ENCODE results near the gene NEUROD2.

The NEUROD2 gene

DNA sequence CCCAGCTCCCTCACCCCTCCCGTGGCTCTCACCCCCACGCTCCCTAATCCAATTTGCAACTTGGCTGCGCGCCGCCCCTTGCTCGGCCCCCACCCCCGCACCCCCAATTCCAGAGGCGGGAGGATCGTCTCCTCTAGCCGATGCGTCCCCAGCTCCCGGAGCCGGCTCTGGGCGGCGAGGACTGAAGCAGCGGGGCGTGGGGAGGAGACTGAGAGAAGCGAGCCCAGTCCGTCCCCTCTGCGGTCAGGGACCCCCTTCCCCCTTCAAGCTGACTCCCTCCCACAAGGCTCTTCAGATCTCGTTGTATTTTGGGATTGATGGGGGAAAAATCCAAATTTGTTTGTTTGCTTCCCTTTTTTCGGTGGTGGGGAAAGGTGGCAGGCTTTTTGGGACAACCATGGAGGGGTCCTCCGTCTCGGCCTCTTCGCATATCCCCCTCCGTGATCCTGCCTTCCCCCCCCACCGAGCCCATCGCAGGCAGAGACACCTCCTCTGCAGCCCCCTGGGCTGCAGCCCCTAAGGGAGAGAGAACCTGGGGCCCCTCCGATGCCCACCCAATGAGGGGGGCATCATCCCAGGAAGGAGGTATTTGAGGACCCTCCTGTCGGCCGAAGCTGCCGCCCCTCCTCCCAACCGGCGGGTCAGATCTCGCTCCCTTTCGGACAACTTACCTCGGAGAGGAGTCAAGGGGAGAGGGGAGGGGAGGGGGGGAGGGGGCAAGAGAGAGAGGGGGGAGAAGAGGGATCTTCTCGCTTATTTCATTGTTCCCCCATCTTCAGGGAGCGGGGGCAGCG, 466 bp downstream of the NEUROD2 start:
- H3K9ac ChIP-seq (ENCODE audit: low read length), result no peak overlapping the region
- H3K4me3 ChIP-seq (ENCODE audit: low read depth, low read length), result peak overlapping the region; percentile 53
- peaks cover 100% of the 10 kb centered on the region for H3K27me3 ChIP-seq (ENCODE audit: control insufficient read depth, insufficient read depth, low read length)
- no peaks in the 10 kb centered on the region for H3K9me3 ChIP-seq (ENCODE audit: control insufficient read depth, insufficient read depth, low read depth, low read length)
- H3K4me1 ChIP-seq (ENCODE audit: control insufficient read depth, insufficient read depth, low read length), result peaks cover 17% of the 10 kb centered on the region
- H3K36me3 ChIP-seq (ENCODE audit: control insufficient read depth, insufficient read depth, low read length), result no peaks in the 10 kb centered on the region
- H3K27ac ChIP-seq (ENCODE audit: low read depth, low read length), result no peak overlapping the region

- H3K4me1 ChIP-seq (ENCODE audit: control insufficient read depth, insufficient read depth, low read length), result peaks cover 24% of the 10 kb centered on the region
- peak overlapping the region; percentile 53 for H3K4me3 ChIP-seq (ENCODE audit: low read depth, low read length)
- H3K36me3 ChIP-seq (ENCODE audit: control insufficient read depth, insufficient read depth, low read length), result no peaks in the 10 kb centered on the region
- H3K9me3 ChIP-seq (ENCODE audit: control insufficient read depth, insufficient read depth, low read depth, low read length), result no peaks in the 10 kb centered on the region
- H3K27ac ChIP-seq (ENCODE audit: low read depth, low read length), result no peak overlapping the region
- H3K9ac ChIP-seq (ENCODE audit: low read length), result no peak overlapping the region
- H3K27me3 ChIP-seq (ENCODE audit: control insufficient read depth, insufficient read depth, low read length), result peaks cover 100% of the 10 kb centered on the region
Observed at GRCh38 chr17:39606434-39607056, 1.2 kb downstream of the NEUROD2 start.

DNA sequence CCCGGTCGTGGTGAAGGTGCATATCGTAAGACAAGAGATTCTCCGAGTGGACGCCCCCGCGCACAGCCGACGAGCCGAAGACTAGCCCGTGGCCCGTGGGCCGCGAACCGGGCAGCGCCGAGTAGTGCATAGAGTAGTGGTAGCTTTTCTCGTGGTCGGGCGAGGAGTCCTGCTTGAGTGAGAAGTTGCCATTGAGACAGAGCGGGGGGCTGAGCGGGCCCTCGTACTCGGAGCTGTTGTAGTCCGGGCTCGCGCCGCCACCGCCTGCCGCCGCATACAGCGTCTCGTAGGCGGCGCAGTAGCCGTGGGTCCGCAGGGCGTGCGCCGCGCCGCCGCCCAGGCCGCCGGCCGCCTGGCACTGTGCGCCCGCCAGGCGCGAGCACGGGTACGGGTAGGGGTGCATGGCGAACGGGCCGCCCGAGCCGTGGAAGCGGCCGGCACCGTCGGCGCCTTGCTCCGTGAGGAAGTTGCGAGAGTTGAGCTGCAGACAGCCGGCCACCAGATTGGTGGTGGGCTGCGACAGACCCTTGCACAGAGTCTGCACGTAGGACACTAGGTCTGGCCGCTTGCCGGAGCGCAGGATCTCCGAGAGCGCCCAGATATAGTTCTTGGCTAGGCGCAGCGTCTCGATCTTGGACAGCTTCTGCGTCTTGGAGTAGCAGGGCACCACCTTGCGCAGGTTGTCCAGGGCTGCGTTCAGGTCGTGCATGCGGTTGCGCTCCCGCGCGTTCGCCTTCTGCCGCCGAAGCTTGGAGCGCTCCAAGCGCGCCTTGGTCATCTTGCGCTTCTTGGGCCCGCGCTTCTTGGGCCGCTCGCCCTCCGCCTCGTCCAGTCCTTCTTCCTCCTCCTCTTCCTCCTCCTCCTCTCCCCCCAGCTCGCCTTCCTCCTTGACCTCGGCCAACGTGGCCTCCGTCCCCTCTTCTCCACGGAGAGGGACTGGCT, 2.0 kb downstream of the NEUROD2 start:
- H3K4me1 ChIP-seq (ENCODE audit: control insufficient read depth, insufficient read depth, low read length), result peaks cover 32% of the 10 kb centered on the region
- H3K36me3 ChIP-seq (ENCODE audit: control insufficient read depth, insufficient read depth, low read length), result no peaks in the 10 kb centered on the region
- no peaks in the 10 kb centered on the region for H3K9me3 ChIP-seq (ENCODE audit: control insufficient read depth, insufficient read depth, low read depth, low read length)
- H3K27me3 ChIP-seq (ENCODE audit: control insufficient read depth, insufficient read depth, low read length), result peaks cover 100% of the 10 kb centered on the region
- H3K27ac ChIP-seq (ENCODE audit: low read depth, low read length), result no peak overlapping the region
- no peak overlapping the region for H3K9ac ChIP-seq (ENCODE audit: low read length)
- peak overlapping the region; percentile 53 for H3K4me3 ChIP-seq (ENCODE audit: low read depth, low read length)

- Histone ChIP-seq H3K27me3 (ENCODE audit: control insufficient read depth, insufficient read depth, low read length) (peaks cover 100% of the 10 kb centered on the region), H3K9me3 (ENCODE audit: control insufficient read depth, insufficient read depth, low read depth, low read length) (no peaks in the 10 kb centered on the region)
Observed at GRCh38 chr17:39604911-39605491, 2.7 kb downstream of the NEUROD2 start.

DNA sequence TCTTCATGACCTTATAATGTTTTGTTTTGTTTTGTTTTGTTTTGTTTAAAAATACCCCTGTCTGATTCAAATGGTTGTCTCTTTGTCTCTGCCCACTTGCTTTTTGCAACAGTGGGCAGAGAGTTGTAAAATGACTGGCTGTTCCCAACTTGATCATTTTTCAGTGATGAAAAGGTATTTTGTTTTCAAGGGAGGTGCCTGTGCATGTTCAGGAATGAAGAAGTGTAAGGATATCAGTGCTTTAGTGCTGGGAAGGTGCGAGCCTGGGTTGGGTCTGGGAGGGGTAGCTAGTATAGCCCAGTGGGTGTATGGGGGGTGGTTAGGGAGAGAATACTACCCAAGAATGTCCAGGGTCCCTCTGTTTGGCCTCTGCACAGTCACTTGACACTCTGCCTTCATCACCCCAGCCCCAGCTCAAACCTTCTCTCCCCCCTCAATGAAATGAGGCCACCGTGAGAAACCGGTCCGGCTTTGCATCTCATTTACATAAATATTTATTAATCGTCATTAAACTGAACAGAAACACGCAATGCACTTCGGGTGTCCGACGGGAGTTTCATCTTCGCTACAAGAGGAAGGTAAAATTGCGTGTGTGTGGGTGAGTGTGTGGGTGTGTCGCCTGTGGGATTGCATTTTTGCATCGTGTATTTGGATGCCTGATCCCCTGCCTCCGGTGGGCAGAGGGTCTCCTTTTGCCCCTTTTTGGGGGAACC, 4.3 kb downstream of the NEUROD2 start:
- Histone ChIP-seq H3K27me3 (ENCODE audit: control insufficient read depth, insufficient read depth, low read length) (peaks cover 100% of the 10 kb centered on the region), H3K4me3 (ENCODE audit: low read depth, low read length) (peak overlapping the region; percentile 24), H3K9ac (ENCODE audit: low read length) (no peak overlapping the region)

More at GRCh38 chr17:39604911-39605491, 2.7 kb downstream of the NEUROD2 start:
- no peak overlapping the region for H3K9ac ChIP-seq (ENCODE audit: low read length)
- no peak overlapping the region for H3K27ac ChIP-seq (ENCODE audit: low read depth, low read length)
- peak overlapping the region; percentile 53 for H3K4me3 ChIP-seq (ENCODE audit: low read depth, low read length)
- H3K36me3 ChIP-seq (ENCODE audit: control insufficient read depth, insufficient read depth, low read length), result no peaks in the 10 kb centered on the region
- H3K4me1 ChIP-seq (ENCODE audit: control insufficient read depth, insufficient read depth, low read length), result peaks cover 35% of the 10 kb centered on the region

GRCh38 chr17:39602533-39603303, 5.0 kb downstream of the NEUROD2 start:
- peaks cover 42% of the 10 kb centered on the region for H3K4me1 ChIP-seq (ENCODE audit: control insufficient read depth, insufficient read depth, low read length)
- no peak overlapping the region for H3K9ac ChIP-seq (ENCODE audit: low read length)
- H3K9me3 ChIP-seq (ENCODE audit: control insufficient read depth, insufficient read depth, low read depth, low read length), result no peaks in the 10 kb centered on the region
- no peak overlapping the region for H3K4me3 ChIP-seq (ENCODE audit: low read depth, low read length)
- H3K27ac ChIP-seq (ENCODE audit: low read depth, low read length), result no peak overlapping the region
- H3K27me3 ChIP-seq (ENCODE audit: control insufficient read depth, insufficient read depth, low read length), result peaks cover 100% of the 10 kb centered on the region
- no peaks in the 10 kb centered on the region for H3K36me3 ChIP-seq (ENCODE audit: control insufficient read depth, insufficient read depth, low read length)

More for the DNA sequence above, 4.3 kb downstream of the NEUROD2 start:
- H3K4me1 ChIP-seq (ENCODE audit: control insufficient read depth, insufficient read depth, low read length), result peaks cover 42% of the 10 kb centered on the region
- no peaks in the 10 kb centered on the region for H3K9me3 ChIP-seq (ENCODE audit: control insufficient read depth, insufficient read depth, low read depth, low read length)
- H3K27ac ChIP-seq (ENCODE audit: low read depth, low read length), result no peak overlapping the region
- no peaks in the 10 kb centered on the region for H3K36me3 ChIP-seq (ENCODE audit: control insufficient read depth, insufficient read depth, low read length)

DNA sequence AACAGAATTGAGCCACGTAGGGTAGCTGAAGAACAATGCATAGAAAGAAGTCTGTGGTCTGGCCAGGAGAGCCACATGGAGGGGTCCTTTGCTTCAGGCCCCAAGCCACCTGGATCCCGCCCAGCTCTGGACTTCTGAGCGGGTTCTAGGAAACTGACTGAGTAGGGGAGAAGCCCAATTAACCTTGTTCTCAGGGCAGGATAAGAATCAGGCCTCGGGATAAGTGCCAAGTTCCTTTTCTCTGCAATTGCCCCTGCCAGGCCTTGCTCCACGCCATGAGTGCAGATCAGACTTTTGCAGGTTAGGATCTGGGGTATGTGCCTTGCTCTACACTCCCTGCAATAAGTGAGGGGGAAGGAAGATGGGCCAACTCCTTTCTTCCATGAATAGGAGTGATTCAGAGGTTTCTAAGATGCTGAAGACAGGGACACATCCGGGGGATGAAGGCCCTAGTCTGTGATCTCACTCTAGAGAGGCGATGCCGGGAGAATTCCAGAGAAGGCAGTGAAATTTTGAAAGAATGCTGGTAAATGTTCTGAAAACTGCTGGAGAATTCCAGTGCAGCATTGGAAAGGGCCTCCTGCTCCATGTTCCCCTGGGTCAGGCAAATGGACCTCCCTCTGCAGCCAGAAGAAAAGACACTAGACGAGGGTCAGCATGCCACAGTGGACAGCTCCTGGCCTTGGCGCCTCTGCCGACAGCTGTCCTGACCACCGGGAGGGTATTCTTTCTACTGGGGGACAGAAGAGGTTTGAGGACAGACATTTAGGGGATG, 5.8 kb downstream of the NEUROD2 start:
- Histone ChIP-seq H3K27me3 (ENCODE audit: control insufficient read depth, insufficient read depth, low read length) (peaks cover 100% of the 10 kb centered on the region), H3K27ac (ENCODE audit: low read depth, low read length) (no peak overlapping the region), H3K4me3 (ENCODE audit: low read depth, low read length) (no peak overlapping the region), H3K9ac (ENCODE audit: low read length) (no peak overlapping the region), H3K36me3 (ENCODE audit: control insufficient read depth, insufficient read depth, low read length) (no peaks in the 10 kb centered on the region), H3K4me1 (ENCODE audit: control insufficient read depth, insufficient read depth, low read length) (peaks cover 42% of the 10 kb centered on the region), H3K9me3 (ENCODE audit: control insufficient read depth, insufficient read depth, low read depth, low read length) (no peaks in the 10 kb centered on the region)

- Histone ChIP-seq H3K27me3 (ENCODE audit: control insufficient read depth, insufficient read depth, low read length) (peaks cover 100% of the 10 kb centered on the region), H3K9ac (ENCODE audit: low read length) (no peak overlapping the region), H3K4me3 (ENCODE audit: low read depth, low read length) (peak overlapping the region; percentile 16; the same call in 1 of the 2 replicates), H3K4me1 (ENCODE audit: control insufficient read depth, insufficient read depth, low read length) (peaks cover 40% of the 10 kb centered on the region), H3K9me3 (ENCODE audit: control insufficient read depth, insufficient read depth, low read depth, low read length) (no peaks in the 10 kb centered on the region), H3K36me3 (ENCODE audit: control insufficient read depth, insufficient read depth, low read length) (no peaks in the 10 kb centered on the region), H3K27ac (ENCODE audit: low read depth, low read length) (no peak overlapping the region)
Observed at GRCh38 chr17:39600997-39601597, 6.6 kb downstream of the NEUROD2 start.

Data from HUES6 (cell line).